GM12864 (cell line): ENCODE measurements around the gene SLC16A9.
"Not testable (repeated sequence)": the region's sequence is repeated elsewhere in the genome, so short reads cannot be mapped to it uniquely, and the experiment has no call there.

Experiments
- DNase-seq: peaks from one replicate; pipeline ENCODE4 v3.0.0-alpha.2; 2011; ENCODE audit warnings: low read depth
- H3K4me3 ChIP-seq: 2 replicates; pipeline ENCODE4 v1.5.1; 2011; ENCODE audit warnings: mild to moderate bottlenecking, low read depth, low read length, control low read depth
- TF ChIP-seq, protein P1 (sequence below): IDR thresholded peaks from 2 replicates; pipeline ENCODE4 v1.5.1; 2011; ENCODE audit warnings: low read depth, mild to moderate bottlenecking, moderate library complexity, low read length, control low read depth, inconsistent platforms; ENCODE audit errors: missing control alignments

The SLC16A9 gene

DNA sequence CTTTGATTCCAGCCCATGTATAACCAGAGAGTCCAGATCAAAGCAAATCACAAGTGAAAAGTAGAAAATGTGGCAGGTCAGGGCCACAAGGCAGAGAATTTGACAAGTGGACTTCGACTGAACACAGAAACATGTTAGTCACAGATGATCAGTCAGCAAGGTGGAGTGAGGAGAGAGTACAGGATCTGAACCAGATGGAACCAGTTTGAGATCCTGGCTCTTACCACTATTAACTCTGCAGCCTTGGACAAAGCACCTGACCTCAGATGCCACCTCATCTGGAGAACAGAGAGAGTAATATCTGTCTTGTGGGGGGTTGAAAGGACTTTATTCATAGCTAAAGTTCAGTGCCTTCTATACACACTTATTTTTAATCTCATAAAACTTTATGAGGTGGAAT is 39.2 kb upstream of the SLC16A9 start:
- TF ChIP-seq, protein P1, sequence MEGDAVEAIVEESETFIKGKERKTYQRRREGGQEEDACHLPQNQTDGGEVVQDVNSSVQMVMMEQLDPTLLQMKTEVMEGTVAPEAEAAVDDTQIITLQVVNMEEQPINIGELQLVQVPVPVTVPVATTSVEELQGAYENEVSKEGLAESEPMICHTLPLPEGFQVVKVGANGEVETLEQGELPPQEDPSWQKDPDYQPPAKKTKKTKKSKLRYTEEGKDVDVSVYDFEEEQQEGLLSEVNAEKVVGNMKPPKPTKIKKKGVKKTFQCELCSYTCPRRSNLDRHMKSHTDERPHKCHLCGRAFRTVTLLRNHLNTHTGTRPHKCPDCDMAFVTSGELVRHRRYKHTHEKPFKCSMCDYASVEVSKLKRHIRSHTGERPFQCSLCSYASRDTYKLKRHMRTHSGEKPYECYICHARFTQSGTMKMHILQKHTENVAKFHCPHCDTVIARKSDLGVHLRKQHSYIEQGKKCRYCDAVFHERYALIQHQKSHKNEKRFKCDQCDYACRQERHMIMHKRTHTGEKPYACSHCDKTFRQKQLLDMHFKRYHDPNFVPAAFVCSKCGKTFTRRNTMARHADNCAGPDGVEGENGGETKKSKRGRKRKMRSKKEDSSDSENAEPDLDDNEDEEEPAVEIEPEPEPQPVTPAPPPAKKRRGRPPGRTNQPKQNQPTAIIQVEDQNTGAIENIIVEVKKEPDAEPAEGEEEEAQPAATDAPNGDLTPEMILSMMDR: no peak
- no peak overlapping the region for H3K4me3 ChIP-seq
- no peak for DNase-seq

DNA sequence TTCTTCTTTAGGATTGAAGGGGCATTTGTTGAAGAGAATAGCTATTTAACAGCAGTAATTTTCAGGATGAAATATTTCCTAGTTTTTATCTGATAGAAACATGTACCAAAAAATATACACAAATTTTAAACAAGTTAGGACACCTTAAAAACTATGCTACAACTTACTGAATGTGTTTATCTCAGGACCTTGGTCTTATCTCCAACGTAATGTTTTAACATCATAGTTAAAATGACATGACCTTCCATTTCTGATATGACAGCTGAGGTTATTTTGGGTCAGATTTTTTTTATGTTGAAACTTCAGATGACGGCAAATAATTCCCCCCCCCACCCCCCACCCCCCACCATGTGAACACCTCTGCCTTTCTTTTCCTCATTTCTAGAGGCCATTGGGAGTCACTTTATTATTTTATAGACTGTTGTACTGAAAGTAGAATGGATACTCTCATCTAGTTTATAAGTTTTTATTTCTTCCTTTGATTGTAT is 35.6 kb upstream of the SLC16A9 start:
- H3K4me3 ChIP-seq: no peak overlapping the region
- no peak for DNase-seq
- TF ChIP-seq, protein P1: no peak

DNA sequence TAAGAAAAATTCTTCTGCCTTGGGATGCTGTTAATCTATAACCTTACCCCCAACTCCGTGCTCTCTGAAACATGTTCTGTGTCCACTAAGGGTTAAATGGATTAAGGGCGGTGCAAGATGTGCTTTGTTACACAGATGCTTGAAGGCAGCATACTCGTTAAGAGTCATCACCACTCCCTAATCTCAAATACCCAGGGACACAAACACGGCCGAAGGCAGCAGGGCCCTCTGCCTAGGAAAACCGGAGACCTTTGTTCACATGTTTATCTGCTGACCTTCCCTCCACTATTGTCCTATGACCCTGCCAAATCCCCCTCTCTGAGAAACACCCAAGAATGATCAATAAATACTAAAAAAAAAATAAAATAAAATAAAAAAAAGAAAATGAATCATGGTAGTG is 35.1 kb upstream of the SLC16A9 start:
- not testable (repeated sequence) for H3K4me3 ChIP-seq, DNase-seq

DNA sequence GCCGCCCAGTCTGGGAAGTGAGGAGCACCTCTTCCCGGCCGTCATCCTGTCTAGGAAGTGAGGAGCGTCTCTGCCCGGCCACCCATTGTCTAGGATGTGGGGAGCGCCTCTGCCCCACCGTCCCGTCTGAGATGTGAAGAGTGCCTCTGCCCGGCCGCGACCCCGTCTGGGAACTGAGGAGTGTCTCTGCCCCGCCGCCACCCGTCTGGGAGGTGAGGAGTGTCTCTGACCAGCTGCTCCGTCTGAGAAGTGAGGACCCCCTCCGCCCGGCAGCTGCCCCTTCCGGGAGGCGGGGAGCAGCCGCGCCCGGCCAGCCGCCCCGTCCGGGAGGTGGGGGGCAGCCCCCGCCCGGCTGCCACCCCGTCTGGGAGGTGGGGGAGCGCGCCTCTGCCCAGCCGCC is 34.5 kb upstream of the SLC16A9 start:
- H3K4me3 ChIP-seq, DNase-seq: not testable (repeated sequence)

DNA sequence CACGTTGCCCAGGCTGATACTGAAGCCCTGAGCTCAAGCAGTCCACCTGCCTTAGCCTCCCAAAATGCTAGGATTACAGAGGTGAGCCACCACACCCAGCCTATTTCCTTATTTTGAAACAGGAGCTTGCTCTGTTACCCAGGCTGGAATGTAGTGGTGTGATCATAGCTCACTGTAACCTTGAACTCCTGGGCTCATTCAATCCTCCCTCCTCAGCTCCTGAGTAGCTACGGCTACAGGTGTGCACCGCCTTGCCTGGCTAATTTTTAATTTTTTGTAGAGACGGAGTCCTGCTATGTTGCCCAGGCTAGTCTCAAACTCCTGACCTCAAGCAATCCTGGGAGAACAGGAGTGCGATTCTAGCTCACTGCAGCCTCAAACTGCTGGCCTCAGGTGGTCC is 31.9 kb upstream of the SLC16A9 start:
- no peak for DNase-seq
- H3K4me3 ChIP-seq: no peak overlapping the region
- TF ChIP-seq, protein P1: no peak

DNA sequence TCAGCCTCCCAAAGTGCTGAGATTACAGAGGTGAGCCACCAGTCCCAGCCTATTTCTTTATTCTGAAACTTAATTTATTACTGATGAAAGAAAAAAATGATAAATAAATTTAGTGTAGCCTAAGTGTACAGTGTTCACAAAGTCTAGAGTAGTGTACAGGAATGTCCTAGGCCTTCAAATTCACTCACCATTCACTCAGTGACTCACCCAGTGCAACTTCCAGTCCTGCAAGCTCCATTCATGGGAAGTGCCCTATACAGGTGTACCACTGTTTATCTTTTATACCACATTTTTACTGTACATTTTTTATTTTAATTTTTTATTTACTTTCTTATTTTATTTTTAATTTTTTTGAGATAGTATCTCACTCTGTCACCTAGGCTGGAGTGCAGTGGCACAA is 31.4 kb upstream of the SLC16A9 start:
- no peak overlapping the region for H3K4me3 ChIP-seq
- DNase-seq: no peak
- TF ChIP-seq, protein P1: no peak

DNA sequence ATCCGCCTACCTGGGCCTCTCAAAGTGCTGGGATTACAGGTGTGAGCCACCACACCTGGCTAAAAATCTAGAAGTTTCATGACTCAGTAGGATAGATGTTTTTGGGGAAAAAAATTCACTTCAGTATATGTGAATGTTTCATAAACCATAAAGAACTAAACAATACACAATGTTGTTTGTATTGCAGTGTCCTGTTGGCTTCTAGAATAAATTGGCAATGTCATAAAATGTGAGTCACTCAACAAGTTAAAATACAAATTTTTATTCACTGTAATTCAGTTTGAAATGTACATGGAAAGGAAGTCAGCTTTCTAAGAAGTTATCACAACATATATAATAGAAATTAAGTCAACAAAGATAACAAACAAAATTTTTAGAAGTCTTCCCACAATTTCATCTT is 27.1 kb upstream of the SLC16A9 start:
- no peak overlapping the region for H3K4me3 ChIP-seq
- no peak for DNase-seq
- TF ChIP-seq, protein P1: no peak

DNA sequence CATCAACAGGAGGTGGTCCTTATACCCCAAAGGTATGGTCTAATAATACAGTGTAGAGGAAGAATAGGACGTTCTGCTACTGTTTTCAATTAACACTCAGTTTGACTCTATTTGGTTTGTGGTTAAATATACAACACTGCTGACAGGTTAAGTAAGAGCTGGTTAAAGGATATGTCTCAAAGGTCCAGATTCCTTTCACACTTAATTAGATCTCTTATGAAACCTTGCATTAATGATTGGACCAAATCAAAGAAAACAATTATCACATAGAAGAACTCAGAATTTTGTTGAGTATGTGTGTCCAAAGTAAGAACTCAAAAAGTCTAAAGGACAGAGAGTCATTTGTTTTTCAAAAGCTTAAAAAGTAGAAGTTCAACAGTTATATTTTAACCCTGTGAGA is 25.6 kb upstream of the SLC16A9 start:
- no peak overlapping the region for H3K4me3 ChIP-seq
- TF ChIP-seq, protein P1: no peak
- DNase-seq: no peak
